ENCODE data around the gene TUBA4B. TPM values are rescaled to one million over a fixed set of nuclear protein-coding genes. Genes with fewer than 3 reads are reported as not detected.
"Not testable (repeated sequence)": the region's sequence is repeated elsewhere in the genome, so short reads cannot be mapped to it uniquely, and the experiment has no call there.

Gene TUBA4B
- total RNA-seq, 4 donors from 2014 or later: not detected

DNA sequence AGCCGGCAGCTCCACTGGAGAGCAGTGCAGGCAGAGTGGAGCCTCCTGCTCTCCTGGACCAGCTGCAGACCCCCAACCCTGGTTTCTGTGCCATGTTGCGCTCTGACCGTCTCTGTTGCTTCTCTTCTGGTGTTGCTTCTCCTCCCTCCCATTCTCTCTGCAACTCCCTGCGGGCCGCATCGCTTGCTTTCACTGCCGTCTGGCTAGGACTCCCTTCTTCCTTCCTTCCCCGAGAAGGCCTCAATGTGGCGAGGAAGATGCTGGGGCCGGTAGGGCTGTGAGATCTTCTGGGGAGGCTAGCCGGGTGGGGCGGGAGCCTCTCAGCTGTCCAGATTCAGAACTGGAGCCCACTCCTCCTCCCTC lies 32.3 kb downstream of the TUBA4B start:
- Histone ChIP-seq H3K27ac (peak overlapping the region; percentile 76 to 100 (median 100)), H3K9me3 (no peaks in the 10 kb centered on the region), H3K36me3 (peaks cover 0 to 53% (median 6%) of the 10 kb centered on the region in 3 donors), H3K4me3 (no peak overlapping the region), H3K27me3 (no peaks in the 10 kb centered on the region), H3K4me1 (peaks cover 0 to 97% (median 50%) of the 10 kb centered on the region in 4 donors)
- no peak for DNase-seq (ENCODE audit: low spot score in 2 of 2)
- 64% methylated on average over 11 to 12 of the region's 12 CpGs for WGBS, 2 donors
- TF ChIP-seq, protein P1, sequence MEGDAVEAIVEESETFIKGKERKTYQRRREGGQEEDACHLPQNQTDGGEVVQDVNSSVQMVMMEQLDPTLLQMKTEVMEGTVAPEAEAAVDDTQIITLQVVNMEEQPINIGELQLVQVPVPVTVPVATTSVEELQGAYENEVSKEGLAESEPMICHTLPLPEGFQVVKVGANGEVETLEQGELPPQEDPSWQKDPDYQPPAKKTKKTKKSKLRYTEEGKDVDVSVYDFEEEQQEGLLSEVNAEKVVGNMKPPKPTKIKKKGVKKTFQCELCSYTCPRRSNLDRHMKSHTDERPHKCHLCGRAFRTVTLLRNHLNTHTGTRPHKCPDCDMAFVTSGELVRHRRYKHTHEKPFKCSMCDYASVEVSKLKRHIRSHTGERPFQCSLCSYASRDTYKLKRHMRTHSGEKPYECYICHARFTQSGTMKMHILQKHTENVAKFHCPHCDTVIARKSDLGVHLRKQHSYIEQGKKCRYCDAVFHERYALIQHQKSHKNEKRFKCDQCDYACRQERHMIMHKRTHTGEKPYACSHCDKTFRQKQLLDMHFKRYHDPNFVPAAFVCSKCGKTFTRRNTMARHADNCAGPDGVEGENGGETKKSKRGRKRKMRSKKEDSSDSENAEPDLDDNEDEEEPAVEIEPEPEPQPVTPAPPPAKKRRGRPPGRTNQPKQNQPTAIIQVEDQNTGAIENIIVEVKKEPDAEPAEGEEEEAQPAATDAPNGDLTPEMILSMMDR (IDR thresholded peaks at IDR 0.05): no peak
- TF ChIP-seq POLR2A (IDR thresholded peaks at IDR 0.05): no peak
- TF ChIP-seq EP300 (IDR thresholded peaks at IDR 0.05): no peak

DNA sequence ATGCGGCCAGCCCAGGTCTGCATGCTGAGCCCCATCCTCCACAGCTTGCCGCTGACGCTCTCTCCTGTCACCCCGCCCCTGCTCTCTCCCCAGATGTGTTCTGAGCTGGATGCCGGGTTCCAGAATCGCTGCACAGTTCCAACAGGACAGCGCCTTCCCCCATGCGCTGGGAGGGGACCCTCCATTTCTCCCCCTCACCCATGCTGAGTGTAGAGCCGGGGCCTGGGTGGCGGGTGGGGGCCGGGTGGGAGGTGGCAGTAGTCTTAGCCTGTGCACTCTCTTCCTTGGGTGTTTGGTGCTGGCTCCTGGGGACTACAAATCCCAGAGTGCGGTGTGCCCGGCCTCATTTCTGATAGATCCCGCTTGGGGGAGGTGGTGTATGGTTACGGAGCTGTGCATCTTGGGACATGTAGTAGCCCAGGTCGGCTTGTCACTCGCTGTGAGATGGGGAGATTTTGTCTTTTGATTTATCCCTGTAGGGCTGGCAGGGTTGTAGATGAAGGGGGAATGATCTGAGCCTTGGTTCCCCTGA lies 32.9 kb downstream of the TUBA4B start:
- no peaks in the 10 kb centered on the region for H3K27me3 ChIP-seq
- peak; percentile 57 to 65 for DNase-seq (ENCODE audit: low spot score in 2 of 2)
- peaks cover 0 to 48% (median 6%) of the 10 kb centered on the region in 3 donors for H3K36me3 ChIP-seq
- WGBS, 2 donors: 48 to 49% methylated on average over 14 to 16 of the region's 17 CpGs
- H3K4me1 ChIP-seq: peaks cover 0 to 97% (median 48%) of the 10 kb centered on the region in 4 donors
- TF ChIP-seq POLR2A (IDR thresholded peaks at IDR 0.05): no peak
- H3K9me3 ChIP-seq: no peaks in the 10 kb centered on the region
- H3K4me3 ChIP-seq: no peak overlapping the region
- peak overlapping the region; percentile 76 to 100 (median 100) for H3K27ac ChIP-seq

DNA sequence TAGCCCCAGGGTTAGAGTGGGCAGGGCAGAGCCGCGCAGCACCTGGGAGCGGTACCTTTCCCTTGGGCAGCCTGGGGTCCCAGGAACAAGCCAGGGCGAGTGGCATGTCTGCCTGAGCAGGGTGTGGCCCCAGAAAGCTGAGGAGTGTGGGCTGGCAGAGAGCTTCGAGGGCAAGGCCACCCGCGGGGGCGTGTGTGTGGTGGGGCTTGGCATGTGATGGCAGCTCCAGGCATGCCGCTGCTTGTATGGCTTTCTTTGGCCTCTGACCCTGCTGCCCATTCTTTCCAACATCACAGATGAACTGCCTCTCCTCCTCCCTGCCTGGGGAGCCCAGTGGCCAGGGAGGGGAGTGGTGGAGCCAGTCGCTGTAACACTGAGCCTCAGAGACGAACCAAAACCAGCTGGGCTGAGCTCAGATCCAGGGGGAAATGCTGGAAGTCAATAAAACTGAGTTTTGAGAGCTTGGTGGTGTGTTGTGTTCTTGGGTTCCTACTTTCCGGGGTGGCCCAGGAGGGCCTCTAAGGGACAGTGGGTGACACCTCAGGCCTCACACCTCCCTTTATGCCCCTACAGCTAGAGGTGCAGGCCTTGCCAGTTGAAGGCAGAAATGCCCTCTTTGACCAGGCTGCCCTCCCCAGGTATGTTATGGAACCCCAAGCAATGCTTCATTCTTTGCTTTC lies 33.5 kb downstream of the TUBA4B start:
- no peak for DNase-seq (ENCODE audit: low spot score in 2 of 2)
- peaks cover 0 to 41% (median 6%) of the 10 kb centered on the region in 3 donors for H3K36me3 ChIP-seq
- no peaks in the 10 kb centered on the region for H3K9me3 ChIP-seq
- H3K4me1 ChIP-seq: peaks cover 0 to 91% (median 48%) of the 10 kb centered on the region in 4 donors
- 46 to 62% methylated on average over 11 to 12 of the region's 12 CpGs for WGBS, 2 donors
- no peaks in the 10 kb centered on the region for H3K27me3 ChIP-seq
- H3K4me3 ChIP-seq: no peak overlapping the region
- TF ChIP-seq, protein P1 (IDR thresholded peaks at IDR 0.05): peak in 1 of 5 experiments; percentile 11
- TF ChIP-seq EP300 (IDR thresholded peaks at IDR 0.05) (peak in 1 of 2 donors; percentile 91), POLR2A (IDR thresholded peaks at IDR 0.05) (peak in 1 of 2 donors; percentile 36)
- peak overlapping the region; percentile 76 to 100 (median 100) for H3K27ac ChIP-seq

DNA sequence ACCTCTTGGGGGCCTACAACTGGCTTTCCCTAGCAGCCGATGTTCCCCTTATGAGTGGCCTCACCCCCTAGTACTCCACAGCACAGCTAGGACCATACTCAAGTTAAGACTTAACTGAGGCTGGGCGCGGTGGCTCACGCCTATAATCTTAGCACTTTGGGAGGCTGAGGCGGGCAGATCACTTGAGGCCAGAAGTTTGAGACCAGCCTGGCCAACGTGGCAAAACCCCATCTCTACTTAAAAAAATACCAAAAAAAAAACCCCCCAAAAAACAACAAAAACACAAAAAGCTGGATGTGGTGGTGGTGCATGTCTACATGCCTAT lies 34.0 kb downstream of the TUBA4B start:
- H3K27me3 ChIP-seq; H3K9me3 ChIP-seq; H3K4me3 ChIP-seq; DNase-seq (ENCODE audit: low spot score in 2 of 2): not testable (repeated sequence)
- Histone ChIP-seq H3K4me1 (peaks cover 0 to 86% (median 46%) of the 10 kb centered on the region in 4 donors), H3K36me3 (peaks cover 0 to 36% (median 6%) of the 10 kb centered on the region in 3 donors), H3K27ac (peak overlapping the region; percentile 76 to 100 (median 100))
- 77 to 79% methylated on average over 6 of the region's 6 CpGs for WGBS, 2 donors

DNA sequence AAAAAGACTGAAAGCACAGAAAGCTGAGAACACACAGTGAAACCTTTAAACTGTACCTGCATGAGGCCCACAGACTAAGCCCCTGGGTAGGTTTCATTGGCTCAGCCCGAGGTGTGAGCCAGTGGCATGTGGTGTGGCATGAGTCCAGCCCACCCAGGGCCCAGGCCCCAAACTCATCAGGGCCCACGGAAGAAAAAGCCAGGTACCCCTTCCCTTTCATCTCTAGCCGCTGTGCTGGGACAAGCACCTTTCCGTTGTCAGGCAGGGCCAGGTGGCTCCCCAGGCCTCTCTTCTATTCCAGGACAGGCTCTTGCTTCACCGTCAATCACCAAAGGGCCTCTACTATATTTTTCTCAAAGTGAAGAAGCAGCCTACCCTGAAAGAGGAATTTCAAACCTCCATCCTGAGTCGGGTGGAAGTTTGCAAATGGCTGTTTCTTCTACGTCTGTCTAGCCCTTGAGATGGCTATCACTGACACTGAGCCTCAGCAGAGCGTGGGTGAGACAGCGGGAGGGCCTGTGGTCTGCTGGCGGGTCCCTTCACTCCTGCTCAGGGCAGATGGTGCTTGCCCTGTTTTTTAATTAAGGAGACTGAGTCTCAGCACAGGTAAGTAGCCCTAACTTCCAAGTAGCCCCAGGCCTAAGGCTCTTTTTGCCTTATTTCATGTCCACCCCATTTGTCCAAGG lies 34.7 kb downstream of the TUBA4B start:
- 73 to 81% methylated on average over 10 of the region's 10 CpGs for WGBS, 2 donors
- Histone ChIP-seq H3K9me3 (no peaks in the 10 kb centered on the region), H3K4me3 (no peak overlapping the region), H3K27me3 (no peaks in the 10 kb centered on the region), H3K36me3 (peaks cover 0 to 30% (median 6%) of the 10 kb centered on the region in 3 donors), H3K4me1 (peaks cover 0 to 81% (median 44%) of the 10 kb centered on the region in 4 donors), H3K27ac (peak overlapping the region; percentile 76 to 100 (median 100))
- no peak for DNase-seq (ENCODE audit: low spot score in 2 of 2)
- TF ChIP-seq, protein P1 (IDR thresholded peaks at IDR 0.05): no peak
- TF ChIP-seq POLR2A (IDR thresholded peaks at IDR 0.05): no peak
- TF ChIP-seq EP300 (IDR thresholded peaks at IDR 0.05): no peak

DNA sequence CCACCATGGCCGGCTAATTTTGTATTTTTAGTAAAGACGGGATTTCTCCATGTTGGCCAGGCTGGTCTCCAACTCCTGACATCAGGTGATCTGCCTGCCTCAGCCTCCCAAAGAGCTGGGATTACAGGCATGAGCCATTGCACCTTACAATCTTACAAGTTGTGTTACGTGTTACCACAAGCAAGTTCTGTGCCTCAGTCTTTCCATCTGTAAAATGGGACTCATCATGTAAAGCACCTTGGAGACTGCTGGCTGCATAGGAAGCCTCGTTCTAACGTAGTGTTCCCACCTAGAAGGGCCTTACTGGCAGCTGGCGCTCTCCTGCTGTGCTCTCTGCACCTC lies 36.1 kb downstream of the TUBA4B start:
- Histone ChIP-seq H3K4me1 (peaks cover 0 to 74% (median 43%) of the 10 kb centered on the region in 4 donors), H3K27ac (peak overlapping the region; percentile 76 to 100 (median 100)), H3K4me3 (no peak overlapping the region), H3K36me3 (peaks cover 0 to 15% (median 6%) of the 10 kb centered on the region in 3 donors), H3K27me3 (no peaks in the 10 kb centered on the region), H3K9me3 (no peaks in the 10 kb centered on the region)
- WGBS, 2 donors: 61 to 62% methylated on average over 5 to 6 of the region's 6 CpGs
- TF ChIP-seq, protein P1 (IDR thresholded peaks at IDR 0.05): no peak
- TF ChIP-seq EP300 (IDR thresholded peaks at IDR 0.05): no peak
- TF ChIP-seq POLR2A (IDR thresholded peaks at IDR 0.05): no peak
- no peak for DNase-seq (ENCODE audit: low spot score in 2 of 2)

Measured in tibial nerve (tissue), 4 donors.